ENCODE data around the gene PYCR2.

Gene PYCR2

DNA sequence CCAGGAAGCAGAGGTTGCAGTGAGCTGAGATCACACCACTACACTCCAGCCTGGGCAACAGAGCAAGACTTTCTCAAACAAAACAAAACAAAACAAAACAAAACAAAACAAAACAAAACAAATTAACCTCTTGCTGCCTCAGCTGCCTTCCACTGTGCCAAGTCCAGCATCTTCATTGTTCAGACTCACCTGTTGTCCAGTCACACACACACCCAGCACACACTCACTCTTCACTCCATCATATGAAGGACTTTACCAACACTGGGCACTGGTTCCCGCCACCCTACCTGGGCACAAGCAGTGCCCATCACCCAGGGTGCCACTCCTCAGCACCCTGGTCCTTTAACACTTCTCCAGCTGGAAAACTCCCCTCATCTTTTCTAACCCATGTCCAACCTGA lies 14.6 kb downstream of the PYCR2 start:
- DNase-seq, result no peak
- H3K36me3 Mint-ChIP-seq (ENCODE audit: low read depth), result peaks cover 6% of the 10 kb centered on the region
- H3K27ac Mint-ChIP-seq, result no peak overlapping the region
- no peaks in the 10 kb centered on the region for H3K4me1 Mint-ChIP-seq
- peaks cover 31% of the 10 kb centered on the region for H3K27me3 Mint-ChIP-seq (ENCODE audit: low read depth, poor library complexity)
- TF ChIP-seq, protein P1, sequence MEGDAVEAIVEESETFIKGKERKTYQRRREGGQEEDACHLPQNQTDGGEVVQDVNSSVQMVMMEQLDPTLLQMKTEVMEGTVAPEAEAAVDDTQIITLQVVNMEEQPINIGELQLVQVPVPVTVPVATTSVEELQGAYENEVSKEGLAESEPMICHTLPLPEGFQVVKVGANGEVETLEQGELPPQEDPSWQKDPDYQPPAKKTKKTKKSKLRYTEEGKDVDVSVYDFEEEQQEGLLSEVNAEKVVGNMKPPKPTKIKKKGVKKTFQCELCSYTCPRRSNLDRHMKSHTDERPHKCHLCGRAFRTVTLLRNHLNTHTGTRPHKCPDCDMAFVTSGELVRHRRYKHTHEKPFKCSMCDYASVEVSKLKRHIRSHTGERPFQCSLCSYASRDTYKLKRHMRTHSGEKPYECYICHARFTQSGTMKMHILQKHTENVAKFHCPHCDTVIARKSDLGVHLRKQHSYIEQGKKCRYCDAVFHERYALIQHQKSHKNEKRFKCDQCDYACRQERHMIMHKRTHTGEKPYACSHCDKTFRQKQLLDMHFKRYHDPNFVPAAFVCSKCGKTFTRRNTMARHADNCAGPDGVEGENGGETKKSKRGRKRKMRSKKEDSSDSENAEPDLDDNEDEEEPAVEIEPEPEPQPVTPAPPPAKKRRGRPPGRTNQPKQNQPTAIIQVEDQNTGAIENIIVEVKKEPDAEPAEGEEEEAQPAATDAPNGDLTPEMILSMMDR (IDR thresholded peaks at IDR 0.05), result no peak
- no peaks in the 10 kb centered on the region for H3K9me3 Mint-ChIP-seq
- no peak overlapping the region for H3K4me3 Mint-ChIP-seq

DNA sequence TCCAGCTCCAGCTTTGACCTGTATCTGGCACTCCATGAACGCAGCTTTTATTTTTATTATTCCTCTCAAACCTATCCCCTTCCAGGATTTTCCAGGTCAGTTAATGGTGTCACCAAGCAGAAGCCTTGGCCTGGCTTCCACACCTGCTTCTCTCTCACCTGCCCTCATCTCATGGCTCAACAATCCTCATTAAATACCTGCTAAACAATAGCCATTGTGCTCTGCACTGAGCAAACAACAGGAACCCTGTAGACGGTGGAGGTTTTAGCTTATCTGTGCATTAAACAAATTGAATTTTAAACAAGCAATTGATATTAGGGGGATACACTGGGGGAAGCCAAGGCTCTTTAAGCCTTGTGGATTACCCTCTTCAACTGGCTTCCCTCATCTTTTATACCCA lies 15.3 kb downstream of the PYCR2 start:
- Mint-ChIP-seq H3K4me3 (no peak overlapping the region), H3K4me1 (no peaks in the 10 kb centered on the region), H3K36me3 (ENCODE audit: low read depth) (peaks cover 8% of the 10 kb centered on the region), H3K27ac (no peak overlapping the region), H3K9me3 (no peaks in the 10 kb centered on the region), H3K27me3 (ENCODE audit: low read depth, poor library complexity) (peaks cover 28% of the 10 kb centered on the region)
- DNase-seq, result no peak
- TF ChIP-seq, protein P1 (IDR thresholded peaks at IDR 0.05), result no peak

DNA sequence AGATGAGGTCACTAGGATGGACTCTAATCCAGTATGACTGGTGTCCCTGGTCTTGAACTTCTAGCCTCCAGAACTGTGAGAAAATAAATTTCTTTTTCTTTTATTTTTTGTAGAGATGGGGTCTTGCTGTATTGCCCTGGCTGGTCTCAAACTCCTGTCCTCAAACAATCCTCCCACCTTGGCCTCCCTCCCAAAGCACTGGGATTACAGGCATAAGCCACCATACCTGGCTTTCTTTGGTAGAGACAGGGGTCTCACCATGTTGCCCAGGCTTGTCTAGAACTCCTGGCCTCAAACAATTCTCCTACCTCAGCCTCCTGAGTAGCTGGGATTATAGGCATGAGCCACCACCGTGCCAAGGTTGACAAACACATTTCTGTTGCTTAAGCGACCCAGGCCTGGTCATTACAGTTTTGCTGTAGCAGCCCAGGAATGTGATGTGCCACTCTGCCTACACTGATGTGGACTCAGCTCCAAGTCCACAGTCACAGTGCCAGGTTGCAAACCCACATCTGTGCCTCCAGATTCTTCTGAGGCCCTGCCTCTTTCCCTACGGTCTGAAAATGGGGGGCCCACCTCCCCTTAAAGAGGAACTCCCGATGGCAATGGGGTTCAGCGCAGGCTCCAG lies 15.9 kb downstream of the PYCR2 start:
- Mint-ChIP-seq H3K4me3 (no peak overlapping the region), H3K27me3 (ENCODE audit: low read depth, poor library complexity) (peaks cover 23% of the 10 kb centered on the region), H3K36me3 (ENCODE audit: low read depth) (peaks cover 11% of the 10 kb centered on the region), H3K9me3 (no peaks in the 10 kb centered on the region), H3K4me1 (no peaks in the 10 kb centered on the region), H3K27ac (no peak overlapping the region)
- TF ChIP-seq, protein P1 (IDR thresholded peaks at IDR 0.05), result no peak
- no peak for DNase-seq

DNA sequence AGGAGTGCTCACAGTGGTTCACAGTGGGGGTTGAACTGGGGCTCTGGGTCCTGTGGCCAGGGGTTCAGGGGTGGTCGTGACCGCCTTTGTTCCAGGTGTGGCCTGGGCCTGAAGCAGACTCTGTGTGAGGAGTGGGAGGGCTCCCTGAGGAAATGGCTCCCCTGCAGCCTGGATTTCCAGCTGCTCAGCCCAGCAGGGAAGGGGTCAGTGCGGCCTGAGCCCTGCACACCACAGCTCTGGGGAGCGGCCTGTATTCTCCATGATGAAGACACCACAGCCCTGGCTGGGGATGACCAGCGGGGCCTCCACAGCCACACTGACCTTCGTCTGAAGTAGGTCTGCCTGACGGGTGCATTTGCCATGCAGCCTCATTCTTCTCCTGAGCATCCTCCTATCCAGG lies 16.7 kb downstream of the PYCR2 start:
- Mint-ChIP-seq H3K4me3 (no peak overlapping the region), H3K9me3 (no peaks in the 10 kb centered on the region), H3K27me3 (ENCODE audit: low read depth, poor library complexity) (peaks cover 16% of the 10 kb centered on the region), H3K36me3 (ENCODE audit: low read depth) (peaks cover 6% of the 10 kb centered on the region), H3K27ac (no peak overlapping the region), H3K4me1 (no peaks in the 10 kb centered on the region)
- DNase-seq, result no peak
- TF ChIP-seq, protein P1 (IDR thresholded peaks at IDR 0.05), result no peak

DNA sequence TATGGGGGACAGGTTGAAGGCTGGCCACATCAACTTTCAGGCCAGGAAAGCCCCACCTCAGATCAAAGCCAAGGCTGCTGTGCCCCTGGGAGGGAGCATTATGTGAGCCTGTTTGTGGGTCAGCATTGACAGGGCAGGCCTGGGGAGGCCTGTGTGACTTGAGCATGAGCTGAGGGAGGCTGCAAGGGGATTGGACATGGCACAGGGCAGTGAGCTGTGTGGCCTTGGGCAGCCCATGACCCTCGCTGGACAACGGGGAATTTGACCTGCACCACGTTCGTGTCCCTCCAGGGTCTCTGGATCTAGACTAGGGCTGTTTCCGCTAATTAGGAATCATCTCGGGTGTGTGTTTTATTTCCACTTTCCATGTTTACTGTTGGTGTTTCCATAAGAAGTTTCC lies 17.6 kb downstream of the PYCR2 start:
- no peak for DNase-seq
- Mint-ChIP-seq H3K27me3 (ENCODE audit: low read depth, poor library complexity) (peaks cover 11% of the 10 kb centered on the region), H3K36me3 (ENCODE audit: low read depth) (peaks cover 6% of the 10 kb centered on the region), H3K4me3 (no peak overlapping the region), H3K27ac (peak overlapping the region; percentile 52), H3K4me1 (no peaks in the 10 kb centered on the region), H3K9me3 (no peaks in the 10 kb centered on the region)
- TF ChIP-seq, protein P1 (IDR thresholded peaks at IDR 0.05), result no peak

DNA sequence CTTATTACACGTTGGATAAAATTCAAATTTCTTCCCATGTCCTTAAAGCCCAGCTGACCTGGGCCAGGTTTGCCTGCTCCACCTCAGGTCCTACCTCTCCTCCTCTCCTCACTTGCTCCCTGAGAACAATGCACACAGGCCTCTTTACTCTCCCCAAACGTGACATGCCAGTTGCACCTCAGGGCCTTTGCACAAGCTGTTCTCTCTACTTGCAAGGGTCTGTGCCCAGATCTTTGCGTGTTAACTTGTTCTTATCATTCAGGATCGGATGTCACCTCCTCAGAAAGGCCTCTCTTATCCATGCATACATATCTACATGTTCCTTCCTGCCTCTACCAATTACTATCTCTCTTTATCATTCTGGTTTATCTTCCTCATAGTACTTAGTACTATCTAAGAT lies 20.4 kb downstream of the PYCR2 start:
- Mint-ChIP-seq H3K27me3 (ENCODE audit: low read depth, poor library complexity) (peaks cover 13% of the 10 kb centered on the region), H3K4me1 (peaks cover 11% of the 10 kb centered on the region), H3K4me3 (no peak overlapping the region), H3K9me3 (no peaks in the 10 kb centered on the region), H3K27ac (no peak overlapping the region), H3K36me3 (ENCODE audit: low read depth) (peaks cover 6% of the 10 kb centered on the region)
- DNase-seq, result no peak
- TF ChIP-seq, protein P1 (IDR thresholded peaks at IDR 0.05), result no peak
